ENCODE data around the gene KATNAL1.

KATNAL1 gene

GRCh38 chr13:30164146-30164545 lies 143.2 kb downstream of the KATNAL1 start:
- DNase-seq (ENCODE audit: low read depth in 2 of 2), result no peak

- DNase-seq (ENCODE audit: low read depth in 2 of 2), result no peak
Measured at GRCh38 chr13:30163441-30163840, 143.9 kb downstream of the KATNAL1 start.

- DNase-seq (ENCODE audit: low read depth in 2 of 2), result no peak
Measured at GRCh38 chr13:30159446-30159839, 147.9 kb downstream of the KATNAL1 start.

- DNase-seq (ENCODE audit: low read depth in 2 of 2), result no peak
Measured at GRCh38 chr13:30158774-30159445, 148.4 kb downstream of the KATNAL1 start.

GRCh38 chr13:30157616-30157993 lies 149.7 kb downstream of the KATNAL1 start:
- no peak for DNase-seq (ENCODE audit: low read depth in 2 of 2)

GRCh38 chr13:30156826-30157615 lies 150.3 kb downstream of the KATNAL1 start:
- DNase-seq (ENCODE audit: low read depth in 2 of 2), result no peak

DNA sequence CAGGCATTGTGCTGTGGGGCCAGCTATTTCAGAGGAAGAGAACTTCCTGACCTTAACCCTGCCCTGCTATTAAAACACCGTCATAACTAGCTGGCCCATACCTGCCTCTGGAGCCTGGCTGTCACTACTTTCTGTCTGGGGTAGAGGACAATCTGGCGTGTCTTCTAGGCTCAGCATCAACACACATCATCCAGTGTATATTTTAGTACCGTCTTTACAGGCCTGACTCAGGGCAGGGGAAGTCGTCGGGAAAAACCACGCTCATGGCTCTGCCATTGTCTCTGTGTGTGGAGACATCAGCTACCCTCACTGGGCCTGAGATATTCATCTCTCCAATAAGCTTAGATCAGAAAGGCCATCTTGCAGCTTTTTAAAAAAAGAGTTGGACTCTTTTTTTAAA lies 151.1 kb downstream of the KATNAL1 start:
- no peak for DNase-seq (ENCODE audit: low read depth in 2 of 2)

DNA sequence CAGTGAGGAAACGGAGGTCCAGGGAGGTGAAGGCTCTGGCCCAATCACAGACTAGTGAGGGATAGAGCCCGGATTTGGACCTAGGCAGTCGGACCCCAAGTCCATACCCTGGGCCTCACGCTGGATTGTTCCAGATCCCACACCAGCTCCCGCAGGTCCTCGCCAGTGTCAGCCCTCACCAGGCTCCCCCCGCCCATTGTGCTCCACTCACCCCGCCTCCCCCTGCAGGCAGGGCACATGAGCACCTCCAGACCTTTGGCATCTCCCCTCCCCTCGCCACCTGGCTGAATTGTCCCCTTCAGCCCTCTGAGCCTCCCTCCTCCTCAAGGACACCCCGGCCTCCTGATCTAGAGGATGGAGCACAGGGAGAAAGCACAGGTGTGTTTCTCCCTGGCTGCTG lies 152.4 kb downstream of the KATNAL1 start:
- no peak for DNase-seq (ENCODE audit: low read depth in 2 of 2)

DNA sequence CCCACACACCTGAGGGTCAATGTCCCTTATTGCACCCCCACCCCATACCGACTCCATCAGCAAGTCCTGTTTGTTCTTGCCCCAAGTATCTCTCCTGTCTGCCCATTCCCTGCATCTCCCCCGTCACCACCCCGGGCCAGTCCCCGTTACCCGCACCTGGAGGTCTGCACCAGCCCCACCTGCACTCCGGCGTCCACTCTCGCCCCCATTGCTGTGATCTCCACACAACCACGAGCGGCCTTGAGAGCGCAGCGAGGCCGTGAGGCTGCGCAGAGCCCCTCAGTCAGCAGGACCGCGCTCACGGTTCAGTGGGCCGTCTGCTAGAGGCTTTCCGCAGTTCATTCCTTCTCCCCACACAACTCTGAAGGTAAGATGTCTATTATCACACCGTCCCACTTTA lies 152.8 kb downstream of the KATNAL1 start:
- DNase-seq (ENCODE audit: low read depth in 2 of 2), result no peak

DNA sequence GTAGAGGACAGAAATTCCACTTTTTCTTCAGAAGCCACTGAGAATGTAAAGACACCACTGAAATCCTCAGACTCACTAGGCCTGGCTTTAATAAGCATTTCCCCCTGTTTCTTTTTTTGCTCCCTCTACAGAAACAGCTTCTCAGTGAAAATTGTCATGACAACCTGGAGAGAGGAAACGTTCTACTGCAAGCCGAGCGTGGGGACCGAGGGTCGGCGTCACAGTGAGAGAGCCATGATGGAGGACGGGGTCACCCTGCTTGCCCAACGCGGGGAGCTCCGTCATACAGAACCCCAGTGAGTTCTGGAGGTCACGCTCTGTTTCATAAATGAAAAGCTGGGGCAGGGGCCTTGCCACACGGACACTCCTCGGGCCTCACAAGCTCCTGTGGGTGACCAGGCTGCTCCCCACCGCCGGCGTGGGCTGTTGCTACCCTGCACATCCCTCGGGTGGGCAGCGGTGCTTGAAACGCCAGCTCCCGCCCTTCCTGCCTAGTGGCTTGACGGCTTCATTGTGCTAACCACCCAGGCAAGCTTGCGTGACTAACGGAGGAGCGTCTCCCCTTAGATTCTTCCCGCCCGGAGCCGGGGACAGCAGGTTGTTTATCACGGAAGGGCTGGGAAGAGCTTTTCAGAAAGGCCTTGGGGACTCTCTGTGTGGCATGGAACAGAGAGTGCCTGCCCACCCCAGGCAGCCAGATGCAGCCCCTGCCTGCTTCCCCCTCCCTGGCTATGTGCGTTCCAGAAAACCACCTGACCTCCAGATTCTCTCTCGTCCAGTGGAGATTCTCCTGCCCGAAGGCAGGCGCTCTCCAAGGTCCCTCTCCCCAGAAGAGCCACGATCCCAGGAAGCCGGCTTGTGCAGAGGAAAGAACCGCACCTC lies 153.6 kb downstream of the KATNAL1 start:
- DNase-seq (ENCODE audit: low read depth in 2 of 2), result no peak
